Measurements from ENCODE around the gene HOXD8.

DNA sequence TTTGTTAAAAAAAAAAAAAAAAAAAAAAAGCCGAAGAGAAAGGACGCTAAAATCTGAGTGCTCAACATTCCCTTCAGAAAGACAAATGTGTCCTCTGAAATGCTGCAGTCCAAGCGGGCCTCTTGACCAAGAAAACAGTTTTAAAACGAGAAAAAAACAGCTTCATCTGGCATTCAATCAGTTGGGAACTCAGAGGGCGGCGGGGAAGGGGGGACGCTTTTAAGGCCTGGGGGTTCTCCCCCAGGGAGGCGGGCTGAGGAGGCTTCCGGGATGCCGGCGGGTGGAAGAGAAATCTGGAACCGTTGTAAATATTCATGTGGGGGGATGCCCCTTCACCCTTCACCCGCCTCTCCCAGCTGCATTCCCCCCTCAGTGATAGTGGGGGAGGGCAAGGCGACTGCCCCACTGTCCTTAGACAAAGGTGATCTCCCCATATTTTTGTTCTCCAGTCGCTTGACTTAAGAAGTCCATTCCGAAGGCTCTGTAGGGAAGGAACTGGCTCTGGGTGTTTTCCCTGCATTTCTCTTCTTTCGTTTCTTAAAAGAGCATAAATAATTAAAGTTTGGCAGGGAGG is 25.7 kb upstream of the HOXD8 start:
- TF ChIP-seq FOXK2 (IDR thresholded peaks at IDR 0.05) (no peak), BHLHE40 (IDR thresholded peaks at IDR 0.05; ENCODE audit: borderline replicate concordance) (no peak), ARNT (IDR thresholded peaks at IDR 0.05) (no peak), SP1 (IDR thresholded peaks at IDR 0.05) (no peak), FOXM1 (IDR thresholded peaks at IDR 0.05; ENCODE audit: borderline replicate concordance) (no peak), LEF1 (IDR thresholded peaks at IDR 0.05; ENCODE audit: borderline replicate concordance) (no peak), SUZ12 (IDR thresholded peaks at IDR 0.05) (no peak), FOXA1 (IDR thresholded peaks at IDR 0.05) (no peak)
- TF ChIP-seq, protein P1, sequence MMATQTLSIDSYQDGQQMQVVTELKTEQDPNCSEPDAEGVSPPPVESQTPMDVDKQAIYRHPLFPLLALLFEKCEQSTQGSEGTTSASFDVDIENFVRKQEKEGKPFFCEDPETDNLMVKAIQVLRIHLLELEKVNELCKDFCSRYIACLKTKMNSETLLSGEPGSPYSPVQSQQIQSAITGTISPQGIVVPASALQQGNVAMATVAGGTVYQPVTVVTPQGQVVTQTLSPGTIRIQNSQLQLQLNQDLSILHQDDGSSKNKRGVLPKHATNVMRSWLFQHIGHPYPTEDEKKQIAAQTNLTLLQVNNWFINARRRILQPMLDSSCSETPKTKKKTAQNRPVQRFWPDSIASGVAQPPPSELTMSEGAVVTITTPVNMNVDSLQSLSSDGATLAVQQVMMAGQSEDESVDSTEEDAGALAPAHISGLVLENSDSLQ (IDR thresholded peaks at IDR 0.05): no peak; the same call in 1 of the 2 replicates
